ENCODE results near the gene POP5. TPM values are rescaled to one million over a fixed set of nuclear protein-coding genes. Genes with fewer than 3 reads are reported as not detected.
A peak's percentile ranks its signal among the peaks of the same experiment; 100 is the strongest.

The POP5 gene
- total and polyA plus RNA-seq, 2 experiments from 2014 or later, result 52.4 to 140 TPM

- ATAC-seq (peak; percentile 91), DNase-seq (ENCODE audit: low spot score) (peak; percentile 58)
- Mint-ChIP-seq H3K27me3 (ENCODE audit: insufficient read depth, low read depth, poor library complexity) (peaks cover 12% of the 10 kb centered on the region), H3K4me1 (peaks cover 16% of the 10 kb centered on the region), H3K9me3 (no peaks in the 10 kb centered on the region), H3K36me3 (ENCODE audit: low read depth) (no peaks in the 10 kb centered on the region), H3K4me3 (no peak overlapping the region; the same call in 2 of the 3 replicates), H3K27ac (no peak overlapping the region)
- Histone ChIP-seq H3K27ac (ENCODE audit: low read depth) (no peak overlapping the region), H3K79me2 (replicated peaks; ENCODE audit: insufficient read depth) (no peaks in the 10 kb centered on the region), H3K36me3 (ENCODE audit: insufficient read depth) (no peaks in the 10 kb centered on the region), H3K4me1 (ENCODE audit: insufficient read depth) (no peaks in the 10 kb centered on the region; the same call in 1 of the 2 replicates), H3K9me2 (ENCODE audit: insufficient read depth) (no peaks in the 10 kb centered on the region), H3K4me3 (no peak overlapping the region), H3K27me3 (ENCODE audit: insufficient read depth) (no peaks in the 10 kb centered on the region), H3K4me2 (0 out of 2 replicates have a peak overlapping the region, but pooled peaks have one; percentile 11), H4K20me1 (replicated peaks; ENCODE audit: insufficient read depth) (no peaks in the 10 kb centered on the region), H2AFZ (0 out of 2 replicates have a peak overlapping the region, but pooled peaks have one; percentile 52), H3F3A (replicated peaks; ENCODE audit: low read depth) (no peaks in the 10 kb centered on the region)
- no peak for TF ChIP-seq ZNF462 (CRISPR knock-in tag; IDR thresholded peaks at IDR 0.05)
- peak; percentile 7 to 23; a peak in 2 of 4 replicates for TF ChIP-seq CTCF (conservative IDR thresholded peaks at IDR 0.05; ENCODE audit: low read depth in 2 of 2)
- no peak for TF ChIP-seq REST (IDR thresholded peaks at IDR 0.05; ENCODE audit: unreplicated experiment)
- TF ChIP-seq ZNF114 (CRISPR knock-in tag; IDR thresholded peaks at IDR 0.05), result no peak
These were observed 18.7 kb upstream of the POP5 start for GRCh38 chr12:120599672-120600552.
